RWPE1 (cell line): ENCODE results near the gene PAPPA.
A peak's percentile ranks its signal among the peaks of the same experiment; 100 is the strongest.

Experiments used
- CTCF ChIA-PET: fragments of 350-600 bp; sonication (Branson Sonifier 250); formaldehyde crosslinking; extraction: SDS; loops from one replicate; lab custom pipeline; 2021; lab: Yijun Ruan, JAX
- POLR2A ChIA-PET: fragments of 400-600 bp; formaldehyde crosslinking; extraction: SDS; loops from one replicate; lab custom pipeline; 2020; ENCODE audit warnings: antibody characterized with exemption; ENCODE audit not compliant: low non-redundant PET; lab: Yijun Ruan, JAX
- DNase-seq: peaks from one replicate; pipeline ENCODE4 v3.0.0; 2012; ENCODE audit warnings: low spot score
- H3K27ac ChIP-seq: fragments of 450-650 bp; 2 replicates; pipeline ENCODE4 v1.5.1; 2017
- TF ChIP-seq, protein P1 (sequence below): fragments of 450-650 bp; conservative IDR thresholded peaks from 2 replicates; pipeline ENCODE4 v1.5.1; 2017; ENCODE audit warnings: low read depth, mild to moderate bottlenecking

The PAPPA gene

DNA sequence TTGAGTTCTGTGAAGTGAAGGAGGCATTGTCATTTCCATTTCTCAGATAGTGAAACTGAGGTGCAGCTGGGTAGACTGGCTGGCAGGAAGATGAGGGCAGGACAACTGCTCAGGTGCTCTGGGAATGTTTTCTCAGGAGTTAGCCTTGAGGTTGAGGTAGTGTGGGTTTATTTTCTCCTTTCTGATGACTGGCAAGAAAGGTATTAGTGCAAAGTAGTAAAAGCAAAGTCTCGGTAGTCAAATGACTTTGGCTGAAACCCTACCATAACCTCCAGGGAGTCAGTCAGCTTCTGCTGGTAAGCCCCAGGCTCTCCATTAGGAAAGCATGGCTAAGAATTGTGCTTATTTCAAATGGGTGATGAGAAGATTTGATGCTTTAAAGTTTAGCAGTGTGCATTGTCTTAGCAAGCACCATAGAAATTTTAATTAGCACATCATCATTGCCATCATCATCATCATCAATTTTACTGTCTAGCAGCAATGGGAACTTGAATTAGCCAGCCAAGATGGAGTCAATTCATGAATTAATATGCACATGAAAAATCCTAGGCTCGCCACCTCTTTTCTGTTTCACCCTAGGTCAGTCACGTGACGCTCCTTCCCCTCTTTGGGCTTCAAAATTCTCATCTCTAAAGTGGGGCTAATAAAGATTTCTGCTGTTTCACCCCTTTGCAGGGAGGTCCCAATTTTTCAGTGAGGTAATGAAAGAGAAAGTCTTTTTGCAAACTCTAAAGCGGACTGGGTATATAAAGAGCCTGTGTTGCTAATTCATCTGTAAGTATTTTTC is 10.7 kb upstream of the PAPPA start:
- CTCF ChIA-PET: no interaction called here
- POLR2A ChIA-PET: no interaction called here
- no peak for DNase-seq
- TF ChIP-seq, protein P1, sequence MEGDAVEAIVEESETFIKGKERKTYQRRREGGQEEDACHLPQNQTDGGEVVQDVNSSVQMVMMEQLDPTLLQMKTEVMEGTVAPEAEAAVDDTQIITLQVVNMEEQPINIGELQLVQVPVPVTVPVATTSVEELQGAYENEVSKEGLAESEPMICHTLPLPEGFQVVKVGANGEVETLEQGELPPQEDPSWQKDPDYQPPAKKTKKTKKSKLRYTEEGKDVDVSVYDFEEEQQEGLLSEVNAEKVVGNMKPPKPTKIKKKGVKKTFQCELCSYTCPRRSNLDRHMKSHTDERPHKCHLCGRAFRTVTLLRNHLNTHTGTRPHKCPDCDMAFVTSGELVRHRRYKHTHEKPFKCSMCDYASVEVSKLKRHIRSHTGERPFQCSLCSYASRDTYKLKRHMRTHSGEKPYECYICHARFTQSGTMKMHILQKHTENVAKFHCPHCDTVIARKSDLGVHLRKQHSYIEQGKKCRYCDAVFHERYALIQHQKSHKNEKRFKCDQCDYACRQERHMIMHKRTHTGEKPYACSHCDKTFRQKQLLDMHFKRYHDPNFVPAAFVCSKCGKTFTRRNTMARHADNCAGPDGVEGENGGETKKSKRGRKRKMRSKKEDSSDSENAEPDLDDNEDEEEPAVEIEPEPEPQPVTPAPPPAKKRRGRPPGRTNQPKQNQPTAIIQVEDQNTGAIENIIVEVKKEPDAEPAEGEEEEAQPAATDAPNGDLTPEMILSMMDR: no peak
- no peak overlapping the region for H3K27ac ChIP-seq

GRCh38 chr9:116144038-116144437 is 9.6 kb upstream of the PAPPA start:
- TF ChIP-seq, protein P1: no peak
- no peak overlapping the region for H3K27ac ChIP-seq
- POLR2A ChIA-PET: no interaction called here
- peak; percentile 57 for DNase-seq
- CTCF ChIA-PET: no interaction called here

GRCh38 chr9:116144555-116144954 is 9.0 kb upstream of the PAPPA start:
- ChIA-PET POLR2A (no interaction called here), CTCF (no interaction called here)
- H3K27ac ChIP-seq: no peak overlapping the region
- TF ChIP-seq, protein P1: no peak
- no peak for DNase-seq

- CTCF ChIA-PET: no interaction called here
- no peak for DNase-seq
- POLR2A ChIA-PET: no interaction called here
- no peak overlapping the region for H3K27ac ChIP-seq
- TF ChIP-seq, protein P1: no peak
Measured at GRCh38 chr9:116145036-116145435, 8.6 kb upstream of the PAPPA start.

DNA sequence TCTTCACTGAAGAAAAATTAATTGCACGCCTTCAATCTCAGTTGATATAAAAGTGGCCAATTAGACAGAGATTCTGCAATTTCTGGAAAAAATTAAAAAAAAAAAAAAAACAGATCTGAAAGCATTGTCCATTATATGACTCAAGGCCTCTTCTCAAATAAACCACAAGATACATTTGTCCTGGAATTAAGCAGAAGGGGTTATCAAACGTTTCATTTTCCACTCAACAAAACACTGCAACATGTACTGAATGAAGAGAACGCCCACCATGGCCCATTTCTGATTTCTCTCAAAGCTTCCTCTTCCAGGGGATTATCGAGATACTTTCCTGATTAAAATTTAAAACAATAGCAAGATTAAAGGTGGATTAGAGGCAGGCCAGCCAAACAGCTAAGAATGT is 5.8 kb upstream of the PAPPA start:
- ChIA-PET CTCF (interaction anchor here (0.9 kb wide), 1 partner anchor 9 kb away, joined by 4 read pairs; no protein-coding TSS in a partner anchor), POLR2A (no interaction called here)
- TF ChIP-seq, protein P1: no peak
- no peak overlapping the region for H3K27ac ChIP-seq
- DNase-seq: no peak

GRCh38 chr9:116149844-116150243 is 3.7 kb upstream of the PAPPA start:
- no peak for DNase-seq
- ChIA-PET POLR2A (no interaction called here), CTCF (interaction anchor here (0.6 to 0.8 kb wide), 6 partner anchors 32 to 566 kb away, joined by 3 to 5 read pairs (median 3); no protein-coding TSS in a partner anchor)
- H3K27ac ChIP-seq: no peak overlapping the region
- TF ChIP-seq, protein P1: peak; percentile 34
